HTERT RPE-1 (cell line): Measurements from ENCODE around the gene FAM131A.
"Not testable (repeated sequence)": the region's sequence is repeated elsewhere in the genome, so short reads cannot be mapped to it uniquely, and the experiment has no call there.

Experiments used
- in situ Hi-C: fragments of 300-500 bp; cut with MboI; formaldehyde crosslinking; loops from 4 replicates; pipeline ENCODE4 v1.14.3; 2020; ENCODE audit warnings: low sequenced_read_pairs

The FAM131A gene

GRCh38 chr3:184338511-184338945, 1.1 kb downstream of the FAM131A start:
- in situ Hi-C loops = no loop called here

- in situ Hi-C loops = no loop called here
Measured at GRCh38 chr3:184339001-184339400, 1.6 kb downstream of the FAM131A start.

GRCh38 chr3:184339451-184340135, 2.2 kb downstream of the FAM131A start:
- in situ Hi-C loops = not testable (repeated sequence)

GRCh38 chr3:184341925-184342324, 4.5 kb downstream of the FAM131A start:
- in situ Hi-C loops = no loop called here

- in situ Hi-C loops = no loop called here
Measured at GRCh38 chr3:184343200-184343876, 5.9 kb downstream of the FAM131A start.

GRCh38 chr3:184344579-184345316, 7.3 kb downstream of the FAM131A start:
- in situ Hi-C loops = no loop called here

GRCh38 chr3:184345317-184346144, 8.1 kb downstream of the FAM131A start:
- in situ Hi-C loops = no loop called here

GRCh38 chr3:184346480-184347190, 9.2 kb downstream of the FAM131A start:
- in situ Hi-C loops = no loop called here

GRCh38 chr3:184347321-184348056, 10.1 kb downstream of the FAM131A start:
- in situ Hi-C loops = no loop called here

- in situ Hi-C loops = no loop called here
Measured at GRCh38 chr3:184348057-184348382, 10.6 kb downstream of the FAM131A start.

GRCh38 chr3:184349563-184350470, 12.4 kb downstream of the FAM131A start:
- in situ Hi-C loops = no loop called here

GRCh38 chr3:184350618-184351017, 13.2 kb downstream of the FAM131A start:
- in situ Hi-C loops = no loop called here

- in situ Hi-C loops = no loop called here
Measured at GRCh38 chr3:184351511-184352148, 14.2 kb downstream of the FAM131A start.

GRCh38 chr3:184352149-184352785, 14.9 kb downstream of the FAM131A start:
- in situ Hi-C loops = no loop called here

GRCh38 chr3:184352897-184353545, 15.6 kb downstream of the FAM131A start:
- in situ Hi-C loops = no loop called here

GRCh38 chr3:184353546-184353941, 16.1 kb downstream of the FAM131A start:
- in situ Hi-C loops = no loop called here

GRCh38 chr3:184354121-184354728, 16.8 kb downstream of the FAM131A start:
- in situ Hi-C loops = no loop called here
